LoVo (cell line): ENCODE results near the gene ERCC5.

Experiments used
- DNase-seq: peaks from one replicate; pipeline ENCODE4 v3.0.0-alpha.2; 2016; ENCODE audit warnings: low spot score

The ERCC5 gene

GRCh38 chr13:102881819-102882686, 36.2 kb downstream of the ERCC5 start:
- no peak for DNase-seq

GRCh38 chr13:102892503-102892902, 46.7 kb downstream of the ERCC5 start:
- no peak for DNase-seq

- no peak for DNase-seq
These were observed 51.7 kb downstream of the ERCC5 start for GRCh38 chr13:102897371-102898138.

- peak; percentile 26 for DNase-seq
These were observed 54.4 kb downstream of the ERCC5 start for GRCh38 chr13:102900193-102900608.

- DNase-seq: peak; percentile 62
These were observed 55.2 kb downstream of the ERCC5 start for GRCh38 chr13:102901056-102901455.

GRCh38 chr13:102901615-102902305, 55.9 kb downstream of the ERCC5 start:
- DNase-seq: no peak

- DNase-seq: no peak
These were observed 57.0 kb downstream of the ERCC5 start for GRCh38 chr13:102902789-102903347.

GRCh38 chr13:102903659-102904407, 58.0 kb downstream of the ERCC5 start:
- DNase-seq: no peak

GRCh38 chr13:102904408-102904862, 58.6 kb downstream of the ERCC5 start:
- no peak for DNase-seq

- DNase-seq: no peak
These were observed 60.3 kb downstream of the ERCC5 start for GRCh38 chr13:102905905-102906771.

- DNase-seq: no peak
These were observed 61.4 kb downstream of the ERCC5 start for GRCh38 chr13:102907016-102907756.

- no peak for DNase-seq
These were observed 62.2 kb downstream of the ERCC5 start for GRCh38 chr13:102907886-102908515.

GRCh38 chr13:102909971-102910370, 64.1 kb downstream of the ERCC5 start:
- no peak for DNase-seq

GRCh38 chr13:102911336-102911735, 65.5 kb downstream of the ERCC5 start:
- DNase-seq: no peak

- DNase-seq: no peak
These were observed 66.8 kb downstream of the ERCC5 start for GRCh38 chr13:102912599-102912998.

- DNase-seq: no peak
These were observed 68.1 kb downstream of the ERCC5 start for GRCh38 chr13:102913914-102914313.

- no peak for DNase-seq
These were observed 68.6 kb downstream of the ERCC5 start for GRCh38 chr13:102914339-102914930.

- no peak for DNase-seq
These were observed 69.6 kb downstream of the ERCC5 start for GRCh38 chr13:102915393-102915930.
